ENCODE data around the gene IFI27L2.

IFI27L2 gene

GRCh38 chr14:94121485-94121884 is 7.9 kb downstream of the IFI27L2 start:
- TF ChIP-seq CTCF (IDR thresholded peaks at IDR 0.05; ENCODE audit: low read depth, low read length) = no peak
- TF ChIP-seq EZH2phosphoT487 (IDR thresholded peaks at IDR 0.05; ENCODE audit: low read depth) = no peak
- Histone ChIP-seq H2AFZ (ENCODE audit: low read depth, low read length) (no peak overlapping the region), H3K4me3 (ENCODE audit: low read length) (no peak overlapping the region), H3K4me2 (ENCODE audit: low read length) (no peak overlapping the region), H3K79me2 (ENCODE audit: low read length) (no peaks in the 10 kb centered on the region), H3K27ac (ENCODE audit: low read length) (no peak overlapping the region), H3K9me3 (ENCODE audit: insufficient read depth, low read length) (no peaks in the 10 kb centered on the region; the same call in 1 of the 2 replicates), H3K9ac (ENCODE audit: low read length) (no peak overlapping the region), H3K4me1 (ENCODE audit: low read length) (no peaks in the 10 kb centered on the region), H3K36me3 (replicated peaks; ENCODE audit: low read depth, low read length) (no peaks in the 10 kb centered on the region), H4K20me1 (ENCODE audit: insufficient read depth, low read length) (no peaks in the 10 kb centered on the region), H3K27me3 (ENCODE audit: low read depth, low read length) (peaks cover 4% of the 10 kb centered on the region; the same call in 1 of the 2 replicates)

- Histone ChIP-seq H2AFZ (ENCODE audit: low read depth, low read length) (no peak overlapping the region), H3K4me1 (ENCODE audit: low read length) (no peaks in the 10 kb centered on the region), H4K20me1 (ENCODE audit: insufficient read depth, low read length) (no peaks in the 10 kb centered on the region), H3K36me3 (replicated peaks; ENCODE audit: low read depth, low read length) (no peaks in the 10 kb centered on the region), H3K79me2 (ENCODE audit: low read length) (no peaks in the 10 kb centered on the region), H3K9ac (ENCODE audit: low read length) (no peak overlapping the region), H3K4me3 (ENCODE audit: low read length) (no peak overlapping the region), H3K27ac (ENCODE audit: low read length) (no peak overlapping the region), H3K4me2 (ENCODE audit: low read length) (no peak overlapping the region), H3K27me3 (ENCODE audit: low read depth, low read length) (peaks cover 4% of the 10 kb centered on the region; the same call in 1 of the 2 replicates), H3K9me3 (ENCODE audit: insufficient read depth, low read length) (no peaks in the 10 kb centered on the region; the same call in 1 of the 2 replicates)
- no peak for TF ChIP-seq CTCF (IDR thresholded peaks at IDR 0.05; ENCODE audit: low read depth, low read length)
- TF ChIP-seq EZH2phosphoT487 (IDR thresholded peaks at IDR 0.05; ENCODE audit: low read depth) = no peak
Observed at GRCh38 chr14:94120667-94121340, 8.6 kb downstream of the IFI27L2 start.

- Histone ChIP-seq H3K4me1 (ENCODE audit: low read length) (no peaks in the 10 kb centered on the region), H3K27ac (ENCODE audit: low read length) (no peak overlapping the region), H3K4me3 (ENCODE audit: low read length) (no peak overlapping the region)
Observed at GRCh38 chr14:94119071-94119470, 10.3 kb downstream of the IFI27L2 start.

More at GRCh38 chr14:94119071-94119470, 10.3 kb downstream of the IFI27L2 start:
- Histone ChIP-seq H3K4me2 (ENCODE audit: low read length) (no peak overlapping the region), H3K9me3 (ENCODE audit: insufficient read depth, low read length) (no peaks in the 10 kb centered on the region; the same call in 1 of the 2 replicates), H3K9ac (ENCODE audit: low read length) (no peak overlapping the region), H3K36me3 (replicated peaks; ENCODE audit: low read depth, low read length) (no peaks in the 10 kb centered on the region), H3K79me2 (ENCODE audit: low read length) (no peaks in the 10 kb centered on the region), H3K27me3 (ENCODE audit: low read depth, low read length) (peaks cover 7% of the 10 kb centered on the region; the same call in 1 of the 2 replicates), H4K20me1 (ENCODE audit: insufficient read depth, low read length) (no peaks in the 10 kb centered on the region), H2AFZ (ENCODE audit: low read depth, low read length) (no peak overlapping the region)
- TF ChIP-seq EZH2phosphoT487 (IDR thresholded peaks at IDR 0.05; ENCODE audit: low read depth) (no peak), CTCF (IDR thresholded peaks at IDR 0.05; ENCODE audit: low read depth, low read length) (no peak)

Measured in OCI-LY3 (cell line).